ENCODE results near the gene ADAM11. TPM values are rescaled to one million over a fixed set of nuclear protein-coding genes. Genes with fewer than 3 reads are reported as not detected.
A peak's percentile ranks its signal among the peaks of the same experiment; 100 is the strongest.

ADAM11 gene
- total and polyA plus RNA-seq, 2 of the 13 experiments (the other 11 are each of a cell fraction or from before 2014, with no cell fraction given): 0.38 to 0.91 TPM

- TF ChIP-seq, protein P1, sequence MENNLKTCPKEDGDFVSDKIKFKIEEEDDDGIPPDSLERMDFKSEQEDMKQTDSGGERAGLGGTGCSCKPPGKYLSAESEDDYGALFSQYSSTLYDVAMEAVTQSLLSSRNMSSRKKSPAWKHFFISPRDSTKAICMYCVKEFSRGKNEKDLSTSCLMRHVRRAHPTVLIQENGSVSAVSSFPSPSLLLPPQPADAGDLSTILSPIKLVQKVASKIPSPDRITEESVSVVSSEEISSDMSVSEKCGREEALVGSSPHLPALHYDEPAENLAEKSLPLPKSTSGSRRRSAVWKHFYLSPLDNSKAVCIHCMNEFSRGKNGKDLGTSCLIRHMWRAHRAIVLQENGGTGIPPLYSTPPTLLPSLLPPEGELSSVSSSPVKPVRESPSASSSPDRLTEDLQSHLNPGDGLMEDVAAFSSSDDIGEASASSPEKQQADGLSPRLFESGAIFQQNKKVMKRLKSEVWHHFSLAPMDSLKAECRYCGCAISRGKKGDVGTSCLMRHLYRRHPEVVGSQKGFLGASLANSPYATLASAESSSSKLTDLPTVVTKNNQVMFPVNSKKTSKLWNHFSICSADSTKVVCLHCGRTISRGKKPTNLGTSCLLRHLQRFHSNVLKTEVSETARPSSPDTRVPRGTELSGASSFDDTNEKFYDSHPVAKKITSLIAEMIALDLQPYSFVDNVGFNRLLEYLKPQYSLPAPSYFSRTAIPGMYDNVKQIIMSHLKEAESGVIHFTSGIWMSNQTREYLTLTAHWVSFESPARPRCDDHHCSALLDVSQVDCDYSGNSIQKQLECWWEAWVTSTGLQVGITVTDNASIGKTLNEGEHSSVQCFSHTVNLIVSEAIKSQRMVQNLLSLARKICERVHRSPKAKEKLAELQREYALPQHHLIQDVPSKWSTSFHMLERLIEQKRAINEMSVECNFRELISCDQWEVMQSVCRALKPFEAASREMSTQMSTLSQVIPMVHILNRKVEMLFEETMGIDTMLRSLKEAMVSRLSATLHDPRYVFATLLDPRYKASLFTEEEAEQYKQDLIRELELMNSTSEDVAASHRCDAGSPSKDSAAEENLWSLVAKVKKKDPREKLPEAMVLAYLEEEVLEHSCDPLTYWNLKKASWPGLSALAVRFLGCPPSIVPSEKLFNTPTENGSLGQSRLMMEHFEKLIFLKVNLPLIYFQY (CRISPR knock-in tag; IDR thresholded peaks at IDR 0.05; ENCODE audit: borderline replicate concordance): no peak
Measured at GRCh38 chr17:44760474-44761308, 1.9 kb downstream of the ADAM11 start (continued).

DNA sequence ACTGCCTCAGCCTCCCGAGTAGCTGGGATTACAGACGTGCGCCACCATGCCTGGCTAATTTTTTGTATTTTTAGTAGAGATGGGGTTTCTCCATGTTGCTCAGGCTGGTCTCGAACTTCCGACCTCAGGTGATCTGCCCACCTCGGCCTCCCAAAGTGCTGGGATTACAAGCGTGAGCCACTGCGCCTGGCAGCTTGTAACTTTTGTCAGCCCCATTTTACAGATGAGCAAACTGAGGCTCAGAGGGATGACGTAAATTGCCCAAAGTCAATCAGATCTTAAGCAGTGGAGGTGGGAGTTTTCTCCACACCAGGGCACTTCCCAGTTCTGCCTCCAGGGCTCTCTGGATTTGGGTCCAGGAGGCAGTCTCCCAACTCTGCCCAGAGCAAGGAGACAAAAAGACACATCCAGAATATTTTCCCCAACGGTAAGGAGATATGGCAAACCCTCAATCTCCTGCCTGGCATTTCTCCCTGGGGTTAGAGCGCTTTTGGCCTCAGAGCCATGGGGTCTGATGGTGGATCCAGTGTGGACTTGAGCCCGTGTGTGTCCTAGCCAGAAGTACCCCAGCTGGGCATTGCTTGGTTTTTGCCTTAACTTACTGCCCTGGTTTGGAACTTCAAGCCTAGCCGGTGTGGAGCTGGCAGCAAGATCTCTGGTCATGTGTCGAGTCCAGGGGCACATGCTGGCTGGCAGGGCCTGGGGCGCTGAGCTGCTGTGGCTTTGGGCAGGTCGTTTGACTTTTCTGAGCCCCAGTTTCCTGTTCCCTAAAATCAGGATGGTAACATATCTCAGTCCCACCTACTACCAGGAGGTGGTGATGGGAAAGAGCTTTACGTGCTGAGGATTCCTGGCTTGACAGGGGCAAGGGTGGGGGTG is 3.4 kb downstream of the ADAM11 start:
- BruUV-seq (replicated peaks): no TSS peak
- no peak overlapping the region for H3K4me2 ChIP-seq (ENCODE audit: low read depth, low read length)
- no peaks in the 10 kb centered on the region for H3K36me3 ChIP-seq (replicated peaks in 1 of 2; ENCODE audit: control insufficient read depth in 1 of 2, insufficient read depth in 2 of 2, low read length in 2 of 2)
- TF ChIP-seq MXD3 (CRISPR knock-in tag; IDR thresholded peaks at IDR 0.05): no peak
- no peak for TF ChIP-seq MAF1 (CRISPR knock-in tag; IDR thresholded peaks at IDR 0.05; ENCODE audit: borderline replicate concordance)
- TF ChIP-seq ZMYM3 (CRISPR knock-in tag; IDR thresholded peaks at IDR 0.05): peak; percentile 66
- TF ChIP-seq ZNF629 (CRISPR knock-in tag; conservative IDR thresholded peaks at IDR 0.05): peak; percentile 93
- no peak for TF ChIP-seq ZNF746 (CRISPR knock-in tag; IDR thresholded peaks at IDR 0.05)
- TF ChIP-seq JDP2 (CRISPR knock-in tag; IDR thresholded peaks at IDR 0.05; ENCODE audit: borderline replicate concordance): no peak
- H4K20me1 ChIP-seq (ENCODE audit: insufficient read depth, low read length): no peaks in the 10 kb centered on the region
- no peak overlapping the region for H3K4me3 ChIP-seq (replicated peaks in 1 of 3; ENCODE audit: insufficient read depth in 1 of 3, low read depth in 2 of 3, low read length in 3 of 3)
- H3K27me3 ChIP-seq (ENCODE audit: control insufficient read depth in 1 of 2, insufficient read depth in 2 of 2, low read length in 2 of 2): peaks cover 22 to 62% of the 10 kb centered on the region in 2 experiments
- ChIA-PET CTCF (ENCODE audit: low intra/inter-chr PET ratio, low total read pairs) (no interaction called here), POLR2A (no interaction called here)
- 26% methylated on average over 16 of the region's 17 CpGs for WGBS (ENCODE audit: low lambda C conversion rate)
- H3K27ac ChIP-seq (ENCODE audit: extremely low read length, insufficient read depth, low read length): no peak overlapping the region
- in situ Hi-C loops (cut with HindIII; ENCODE audit: extremely low pct_ligation_motif_present, low pct_unique_long_range_greater_than_20kb) (no loop called here), intact Hi-C loops (cut with micrococcal nuclease; ENCODE audit: unreplicated experiment) (no loop called here)
- H3K79me2 ChIP-seq (ENCODE audit: insufficient read depth, low read length): no peaks in the 10 kb centered on the region
- FAIRE-seq (no peak), DNase-seq (ENCODE audit: low spot score) (no peak), ATAC-seq (no peak)
- no peaks in the 10 kb centered on the region for H3K9me3 ChIP-seq (ENCODE audit: low read length)
- H3K4me1 ChIP-seq (ENCODE audit: insufficient read depth, low read length): peaks cover 18% of the 10 kb centered on the region
- H3K9ac ChIP-seq (ENCODE audit: insufficient read depth, low read depth, low read length): no peak overlapping the region
- H2AFZ ChIP-seq (ENCODE audit: low read length): no peak overlapping the region
